ENCODE results near the gene FOXN3. TPM values are rescaled to one million over a fixed set of nuclear protein-coding genes. Genes with fewer than 3 reads are reported as not detected.

The FOXN3 gene
- total and polyA plus RNA-seq, 10 of the 15 experiments (the other 5 are each of a cell fraction or from before 2014, with no cell fraction given), result 4.5 to 68.9 (median 29.7) TPM

- Histone ChIP-seq H3K79me2 (ENCODE audit: control insufficient read depth, insufficient read depth, low read length) (peaks cover 61% of the 10 kb centered on the region), H3K9ac (ENCODE audit: control insufficient read depth, insufficient read depth, low read length) (no peak overlapping the region), H3K27me3 (replicated peaks in 1 of 2; ENCODE audit: control insufficient read depth in 2 of 2, insufficient read depth in 2 of 2, low read length in 1 of 2) (no peaks in the 10 kb centered on the region), H3K4me3 (no peak overlapping the region), H3K9me3 (replicated peaks; ENCODE audit: control insufficient read depth, insufficient read depth, low read length) (peaks cover 8% of the 10 kb centered on the region; the same call in 2 of the 3 replicates), H4K20me1 (ENCODE audit: control insufficient read depth, insufficient read depth) (no peaks in the 10 kb centered on the region), H3K4me1 (ENCODE audit: control insufficient read depth, insufficient read depth, low read length) (peaks cover 22% of the 10 kb centered on the region), H3K27ac (ENCODE audit: control insufficient read depth, insufficient read depth) (no peak overlapping the region), H3K4me2 (ENCODE audit: control insufficient read depth, insufficient read depth) (no peak overlapping the region), H3K36me3 (ENCODE audit: control insufficient read depth in 2 of 2, insufficient read depth in 2 of 2, low read length in 1 of 2) (no peaks in the 10 kb centered on the region; a peak in 1 of 4 replicates), H2AFZ (ENCODE audit: control insufficient read depth, low read depth, low read length) (no peak overlapping the region)
- no TSS peak for BruUV-seq (replicated peaks)
- FAIRE-seq, result no peak
- SMC1A ChIA-PET (ENCODE audit: uncharacterized antibody, unreplicated experiment), result interaction anchor here (1.5 kb wide), 2 partner anchors 11 to 40 kb away, joined by 4 read pairs; no protein-coding TSS in a partner anchor
- RAD21 ChIA-PET (ENCODE audit: unreplicated experiment), result interaction anchor here (0.7 to 1.0 kb wide), 2 partner anchors 9 to 31 kb away, joined by 3 to 6 read pairs; no protein-coding TSS in a partner anchor
- CTCF ChIA-PET, result no interaction called here
- ATAC-seq, result peak; percentile 28
- DNase-seq (ENCODE audit: low read depth, low spot score), result no peak
- TF ChIP-seq, protein P1, sequence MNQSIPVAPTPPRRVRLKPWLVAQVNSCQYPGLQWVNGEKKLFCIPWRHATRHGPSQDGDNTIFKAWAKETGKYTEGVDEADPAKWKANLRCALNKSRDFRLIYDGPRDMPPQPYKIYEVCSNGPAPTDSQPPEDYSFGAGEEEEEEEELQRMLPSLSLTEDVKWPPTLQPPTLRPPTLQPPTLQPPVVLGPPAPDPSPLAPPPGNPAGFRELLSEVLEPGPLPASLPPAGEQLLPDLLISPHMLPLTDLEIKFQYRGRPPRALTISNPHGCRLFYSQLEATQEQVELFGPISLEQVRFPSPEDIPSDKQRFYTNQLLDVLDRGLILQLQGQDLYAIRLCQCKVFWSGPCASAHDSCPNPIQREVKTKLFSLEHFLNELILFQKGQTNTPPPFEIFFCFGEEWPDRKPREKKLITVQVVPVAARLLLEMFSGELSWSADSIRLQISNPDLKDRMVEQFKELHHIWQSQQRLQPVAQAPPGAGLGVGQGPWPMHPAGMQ (IDR thresholded peaks at IDR 0.05; ENCODE audit: borderline replicate concordance), result no peak
- TF ChIP-seq RUNX3 (IDR thresholded peaks at IDR 0.05; ENCODE audit: low read length) (no peak), NR2C1 (IDR thresholded peaks at IDR 0.05) (no peak), JUND (IDR thresholded peaks at IDR 0.05; ENCODE audit: low read depth, low read length) (no peak), ZSCAN29 (IDR thresholded peaks at IDR 0.05) (no peak), ZBED1 (IDR thresholded peaks at IDR 0.05; ENCODE audit: borderline replicate concordance) (no peak), ZZZ3 (IDR thresholded peaks at IDR 0.05; ENCODE audit: control insufficient read depth, insufficient read length, low read depth) (no peak)
- TF ChIP-seq, protein P2, sequence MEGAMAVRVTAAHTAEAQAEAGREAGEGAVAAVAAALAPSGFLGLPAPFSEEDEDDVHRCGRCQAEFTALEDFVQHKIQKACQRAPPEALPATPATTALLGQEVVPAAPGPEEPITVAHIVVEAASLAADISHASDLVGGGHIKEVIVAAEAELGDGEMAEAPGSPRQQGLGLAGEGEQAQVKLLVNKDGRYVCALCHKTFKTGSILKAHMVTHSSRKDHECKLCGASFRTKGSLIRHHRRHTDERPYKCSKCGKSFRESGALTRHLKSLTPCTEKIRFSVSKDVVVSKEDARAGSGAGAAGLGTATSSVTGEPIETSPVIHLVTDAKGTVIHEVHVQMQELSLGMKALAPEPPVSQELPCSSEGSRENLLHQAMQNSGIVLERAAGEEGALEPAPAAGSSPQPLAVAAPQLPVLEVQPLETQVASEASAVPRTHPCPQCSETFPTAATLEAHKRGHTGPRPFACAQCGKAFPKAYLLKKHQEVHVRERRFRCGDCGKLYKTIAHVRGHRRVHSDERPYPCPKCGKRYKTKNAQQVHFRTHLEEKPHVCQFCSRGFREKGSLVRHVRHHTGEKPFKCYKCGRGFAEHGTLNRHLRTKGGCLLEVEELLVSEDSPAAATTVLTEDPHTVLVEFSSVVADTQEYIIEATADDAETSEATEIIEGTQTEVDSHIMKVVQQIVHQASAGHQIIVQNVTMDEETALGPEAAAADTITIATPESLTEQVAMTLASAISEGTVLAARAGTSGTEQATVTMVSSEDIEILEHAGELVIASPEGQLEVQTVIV (IDR thresholded peaks at IDR 0.05; ENCODE audit: borderline replicate concordance, partially characterized antibody), result no peak
- TF ChIP-seq, protein P3, sequence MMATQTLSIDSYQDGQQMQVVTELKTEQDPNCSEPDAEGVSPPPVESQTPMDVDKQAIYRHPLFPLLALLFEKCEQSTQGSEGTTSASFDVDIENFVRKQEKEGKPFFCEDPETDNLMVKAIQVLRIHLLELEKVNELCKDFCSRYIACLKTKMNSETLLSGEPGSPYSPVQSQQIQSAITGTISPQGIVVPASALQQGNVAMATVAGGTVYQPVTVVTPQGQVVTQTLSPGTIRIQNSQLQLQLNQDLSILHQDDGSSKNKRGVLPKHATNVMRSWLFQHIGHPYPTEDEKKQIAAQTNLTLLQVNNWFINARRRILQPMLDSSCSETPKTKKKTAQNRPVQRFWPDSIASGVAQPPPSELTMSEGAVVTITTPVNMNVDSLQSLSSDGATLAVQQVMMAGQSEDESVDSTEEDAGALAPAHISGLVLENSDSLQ (IDR thresholded peaks at IDR 0.05), result no peak
- in situ Hi-C loops (cut with MboI), result no loop called here
- intact Hi-C loops (cut with micrococcal nuclease; ENCODE audit: unreplicated experiment), result no loop called here
- POLR2A ChIA-PET, result no interaction called here
- WGBS (ENCODE audit: insufficient coverage, insufficient replicate concordance, low lambda C conversion rate, missing lambda C conversion rate), result 76% methylated on average over 3 of the region's 3 CpGs
Measured at GRCh38 chr14:89374908-89375307, 42.1 kb downstream of the FOXN3 start.
